WTC11 (cell line): ENCODE data around the gene TNP2.

Source experiments
- ATF6 ChIP-seq: sonication (generic); formaldehyde crosslinking; IDR thresholded peaks from 2 replicates; pipeline ENCODE4 v1.8.1; 2023; ENCODE audit warnings: mild to moderate bottlenecking, missing genetic modification reagents
- JUN ChIP-seq: sonication (generic); formaldehyde crosslinking; IDR thresholded peaks from 2 replicates; pipeline ENCODE4 v1.8.0; 2023; ENCODE audit warnings: mild to moderate bottlenecking, missing genetic modification reagents
- USF2 ChIP-seq: sonication (generic); formaldehyde crosslinking; IDR thresholded peaks from 2 replicates; pipeline ENCODE4 v1.8.1; 2023; ENCODE audit warnings: mild to moderate bottlenecking, missing genetic modification reagents, moderate library complexity

GRCh38 chr16:11271610-11272009, 2.5 kb upstream of the TNP2 start:
- no peak for TF ChIP-seq JUN (CRISPR knock-in tag)
- TF ChIP-seq ATF6 (CRISPR knock-in tag) = no peak
- no peak for TF ChIP-seq USF2 (CRISPR knock-in tag)
